DOHH2 (cell line): ENCODE results near the gene AKAP13.

Source experiments
- H3F3A ChIP-seq: fragments of 200-600 bp; sonication (generic), shearing (Covaris generic); 2 replicates; pipeline ENCODE4 v1.6.0; 2016; ENCODE audit warnings: antibody characterized with exemption, mild to moderate bottlenecking; ENCODE audit not compliant: control insufficient read depth, insufficient read depth
- H3K27ac ChIP-seq: fragments of 200-600 bp; sonication (generic); 2 replicates; pipeline ENCODE4 v1.5.1; 2014; ENCODE audit warnings: low read depth, mild to moderate bottlenecking, low read length, moderate library complexity
- H3K27me3 ChIP-seq: fragments of 200-600 bp; sonication (generic); 2 replicates; pipeline ENCODE4 v1.6.1; 2014; ENCODE audit warnings: mild to moderate bottlenecking, low read length, mixed read lengths; ENCODE audit not compliant: control insufficient read depth
- H3K36me3 ChIP-seq: fragments of 200-600 bp; sonication (generic); 2 replicates; pipeline ENCODE4 v1.6.1; 2014; ENCODE audit warnings: mild to moderate bottlenecking, low read length, moderate library complexity, mixed read lengths; ENCODE audit not compliant: control insufficient read depth
- H3K4me1 ChIP-seq: fragments of 200-600 bp; sonication (generic); 2 replicates; pipeline ENCODE4 v1.6.1; 2014; ENCODE audit warnings: mild to moderate bottlenecking, low read length, mixed read lengths; ENCODE audit not compliant: control insufficient read depth
- H3K4me2 ChIP-seq: fragments of 200-600 bp; sonication (generic); 2 replicates; pipeline ENCODE4 v1.6.0; 2014; ENCODE audit warnings: mild to moderate bottlenecking, low read length, moderate library complexity
- H3K4me3 ChIP-seq: fragments of 200-600 bp; sonication (generic); 2 replicates; pipeline ENCODE4 v1.5.1; 2014; ENCODE audit warnings: mild to moderate bottlenecking, low read length, mixed read lengths
- H3K79me2 ChIP-seq: fragments of 200-600 bp; sonication (generic); 2 replicates; pipeline ENCODE4 v1.6.1; 2014; ENCODE audit warnings: mild to moderate bottlenecking, low read length, mixed read lengths; ENCODE audit not compliant: control insufficient read depth
- H3K9me2 ChIP-seq: fragments of 200-600 bp; sonication (generic); replicated peaks from 2 replicates; pipeline ENCODE4 v1.6.1; 2014; ENCODE audit warnings: mild to moderate bottlenecking, low read length, mixed read lengths; ENCODE audit not compliant: control insufficient read depth
- H3K9me3 ChIP-seq: fragments of 200-600 bp; sonication (generic); 2 replicates; pipeline ENCODE4 v1.6.1; 2014; ENCODE audit warnings: antibody characterized with exemption, low read length, mixed read lengths; ENCODE audit not compliant: control insufficient read depth, insufficient read depth
- H4K20me1 ChIP-seq: fragments of 200-600 bp; sonication (generic); 2 replicates; pipeline ENCODE4 v1.6.0; 2014; ENCODE audit warnings: low read depth, mild to moderate bottlenecking, antibody characterized with exemption, low read length, moderate library complexity; ENCODE audit not compliant: control insufficient read depth, insufficient read depth
- EZH2phosphoT487 ChIP-seq: fragments of 200-600 bp; sonication (generic); IDR thresholded peaks from 2 replicates; pipeline ENCODE4 v1.6.1; 2017; ENCODE audit warnings: borderline replicate concordance, mild to moderate bottlenecking, antibody characterized with exemption, low read length, moderate library complexity, mixed read lengths
- TF ChIP-seq, protein P1 (sequence below): fragments of 200-600 bp; sonication (generic); IDR thresholded peaks from one replicate; pipeline ENCODE4 v1.5.1; 2014; ENCODE audit warnings: antibody characterized with exemption, mild to moderate bottlenecking, low read depth, low read length; ENCODE audit not compliant: poor library complexity, severe bottlenecking

The AKAP13 gene

DNA sequence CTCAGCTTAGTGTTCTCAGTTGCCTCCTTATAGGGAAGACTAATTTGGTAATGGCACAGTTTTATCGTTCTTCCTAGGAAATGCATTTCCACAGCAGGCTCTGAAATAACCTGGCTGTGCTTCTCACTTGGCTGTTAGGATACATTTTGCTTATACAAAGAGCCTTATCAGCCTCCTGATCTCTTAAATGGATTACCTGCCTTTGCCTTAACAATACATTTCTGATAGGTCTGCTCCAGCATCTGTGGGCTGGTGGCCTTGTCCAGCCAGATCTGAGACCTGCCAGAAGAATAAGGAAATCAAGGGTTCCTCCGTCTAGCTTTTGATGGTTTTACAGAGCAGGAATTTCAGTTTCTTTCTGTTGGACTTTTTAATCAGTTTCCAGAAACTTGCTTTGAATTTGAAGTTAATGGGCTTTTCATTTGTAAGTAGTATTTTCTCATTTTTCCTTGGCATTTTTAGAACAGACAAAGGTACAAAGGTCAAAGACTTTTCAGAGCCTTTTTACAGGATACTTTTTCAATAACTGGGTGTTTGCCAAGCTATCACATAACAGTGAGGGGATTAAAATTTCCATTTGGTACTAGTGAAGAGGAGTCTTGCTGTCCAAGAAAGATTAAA lies 116.3 kb downstream of the AKAP13 start:
- H3K9me3 ChIP-seq, result no peaks in the 10 kb centered on the region
- H4K20me1 ChIP-seq, result peaks cover 15% of the 10 kb centered on the region
- no peak overlapping the region for H3K4me2 ChIP-seq
- peaks cover 98% of the 10 kb centered on the region for H3K79me2 ChIP-seq
- H3K9me2 ChIP-seq, result no peaks in the 10 kb centered on the region
- TF ChIP-seq, protein P1, sequence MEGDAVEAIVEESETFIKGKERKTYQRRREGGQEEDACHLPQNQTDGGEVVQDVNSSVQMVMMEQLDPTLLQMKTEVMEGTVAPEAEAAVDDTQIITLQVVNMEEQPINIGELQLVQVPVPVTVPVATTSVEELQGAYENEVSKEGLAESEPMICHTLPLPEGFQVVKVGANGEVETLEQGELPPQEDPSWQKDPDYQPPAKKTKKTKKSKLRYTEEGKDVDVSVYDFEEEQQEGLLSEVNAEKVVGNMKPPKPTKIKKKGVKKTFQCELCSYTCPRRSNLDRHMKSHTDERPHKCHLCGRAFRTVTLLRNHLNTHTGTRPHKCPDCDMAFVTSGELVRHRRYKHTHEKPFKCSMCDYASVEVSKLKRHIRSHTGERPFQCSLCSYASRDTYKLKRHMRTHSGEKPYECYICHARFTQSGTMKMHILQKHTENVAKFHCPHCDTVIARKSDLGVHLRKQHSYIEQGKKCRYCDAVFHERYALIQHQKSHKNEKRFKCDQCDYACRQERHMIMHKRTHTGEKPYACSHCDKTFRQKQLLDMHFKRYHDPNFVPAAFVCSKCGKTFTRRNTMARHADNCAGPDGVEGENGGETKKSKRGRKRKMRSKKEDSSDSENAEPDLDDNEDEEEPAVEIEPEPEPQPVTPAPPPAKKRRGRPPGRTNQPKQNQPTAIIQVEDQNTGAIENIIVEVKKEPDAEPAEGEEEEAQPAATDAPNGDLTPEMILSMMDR, result no peak
- TF ChIP-seq EZH2phosphoT487, result no peak
- H3K36me3 ChIP-seq, result peaks cover 5% of the 10 kb centered on the region
- H3K27ac ChIP-seq, result no peak overlapping the region
- no peaks in the 10 kb centered on the region for H3K27me3 ChIP-seq
- no peaks in the 10 kb centered on the region for H3F3A ChIP-seq
- H3K4me3 ChIP-seq, result no peak overlapping the region
- peaks cover 40% of the 10 kb centered on the region for H3K4me1 ChIP-seq

DNA sequence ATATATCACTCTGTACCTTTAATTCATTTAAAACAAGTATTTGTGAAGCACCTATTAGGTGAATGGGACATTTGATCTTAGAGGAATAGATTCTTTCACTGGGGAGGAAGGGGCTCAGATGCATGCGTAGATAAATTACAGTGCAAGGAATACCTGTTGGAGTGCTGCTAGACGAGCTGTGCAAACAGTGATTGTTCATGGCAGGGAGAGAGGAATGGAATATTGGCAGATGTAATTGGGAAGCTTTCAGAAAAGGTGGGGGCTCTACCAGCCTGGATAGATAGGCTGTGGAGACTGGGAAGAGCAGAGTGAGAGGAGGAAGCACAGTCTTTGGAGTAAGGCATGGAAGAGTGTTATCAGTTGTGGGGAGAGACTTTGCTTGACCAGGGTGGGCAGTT lies 116.8 kb downstream of the AKAP13 start:
- no peak overlapping the region for H3K27ac ChIP-seq
- no peak for TF ChIP-seq EZH2phosphoT487
- TF ChIP-seq, protein P1, result no peak

DNA sequence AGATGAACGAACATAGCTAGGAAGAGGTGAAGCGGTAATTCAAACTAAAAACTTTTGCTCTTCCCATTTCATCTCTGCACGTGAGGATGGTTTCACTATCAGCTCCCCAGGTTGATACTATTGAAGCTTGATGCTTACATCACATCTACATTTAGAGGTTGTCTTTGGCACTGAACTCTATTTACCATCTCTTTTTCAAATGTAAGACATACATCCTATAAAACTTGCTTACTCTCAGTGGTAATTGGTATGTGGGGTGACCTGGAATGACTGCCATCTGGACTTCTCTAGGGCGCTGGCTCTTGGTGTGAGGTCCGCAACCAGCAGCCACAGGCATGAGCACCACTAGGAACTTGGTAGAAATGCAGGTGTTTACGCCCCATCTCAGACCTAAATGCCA lies 118.1 kb downstream of the AKAP13 start:
- H3K27ac ChIP-seq, result no peak overlapping the region
- no peaks in the 10 kb centered on the region for H3K9me2 ChIP-seq
- H4K20me1 ChIP-seq, result peaks cover 19% of the 10 kb centered on the region
- peaks cover 4% of the 10 kb centered on the region; the same call in 1 of the 2 replicates for H3F3A ChIP-seq
- peaks cover 99% of the 10 kb centered on the region for H3K79me2 ChIP-seq
- no peak overlapping the region for H3K4me2 ChIP-seq
- H3K36me3 ChIP-seq, result peaks cover 5% of the 10 kb centered on the region
- H3K27me3 ChIP-seq, result no peaks in the 10 kb centered on the region
- peaks cover 34% of the 10 kb centered on the region for H3K4me1 ChIP-seq
- no peak overlapping the region for H3K4me3 ChIP-seq
- TF ChIP-seq, protein P1, result no peak
- no peak for TF ChIP-seq EZH2phosphoT487
- H3K9me3 ChIP-seq, result no peaks in the 10 kb centered on the region

More for the DNA sequence above, 116.8 kb downstream of the AKAP13 start:
- no peaks in the 10 kb centered on the region for H3K9me3 ChIP-seq
- peaks cover 15% of the 10 kb centered on the region for H4K20me1 ChIP-seq
- no peak overlapping the region for H3K4me2 ChIP-seq
- no peaks in the 10 kb centered on the region for H3K9me2 ChIP-seq
- peaks cover 36% of the 10 kb centered on the region for H3K4me1 ChIP-seq
- H3K27me3 ChIP-seq, result no peaks in the 10 kb centered on the region
- peaks cover 5% of the 10 kb centered on the region for H3K36me3 ChIP-seq
- H3K79me2 ChIP-seq, result peaks cover 97% of the 10 kb centered on the region
- H3F3A ChIP-seq, result no peaks in the 10 kb centered on the region
- no peak overlapping the region for H3K4me3 ChIP-seq
